Parathyroid adenoma (tissue), 2 donors: ENCODE data around the gene PIGS.
"Not testable (repeated sequence)": the region's sequence is repeated elsewhere in the genome, so short reads cannot be mapped to it uniquely, and the experiment has no call there.

Experiments
- H2AFZ ChIP-seq: fragments of 300-600 bp; sonication (generic); one replicate; pipeline ENCODE4 v1.7.0; 2017; ENCODE audit warnings: antibody characterized with exemption, mild to moderate bottlenecking
- H3K27ac ChIP-seq: fragments of 300-600 bp; sonication (generic); one replicate; pipeline ENCODE4 v1.7.0; 2017
- H3K27me3 ChIP-seq: fragments of 300-600 bp; sonication (generic); one replicate; pipeline ENCODE4 v1.7.0; 2017; ENCODE audit warnings: low read length; ENCODE audit not compliant: control insufficient read depth, insufficient read depth
- H3K36me3 ChIP-seq: fragments of 300-600 bp; sonication (generic); one replicate; pipeline ENCODE4 v1.7.0; 2017; ENCODE audit warnings: low read length; ENCODE audit not compliant: control insufficient read depth, insufficient read depth
- H3K4me1 ChIP-seq: fragments of 300-600 bp; sonication (generic); one replicate; pipeline ENCODE4 v1.7.0; 2017; ENCODE audit warnings: control low read depth
- H3K4me2 ChIP-seq: fragments of 300-600 bp; sonication (generic); one replicate; pipeline ENCODE4 v1.7.0; 2017; ENCODE audit warnings: low read length
- H3K4me3 ChIP-seq: fragments of 300-600 bp; sonication (generic); one replicate; pipeline ENCODE4 v1.7.0; 2017; ENCODE audit warnings: low read depth, low read length
- H3K79me2 ChIP-seq: fragments of 300-600 bp; sonication (generic); one replicate; pipeline ENCODE4 v1.7.0; 2017; ENCODE audit warnings: control low read depth
- H3K9ac ChIP-seq: fragments of 300-600 bp; sonication (generic); one replicate; pipeline ENCODE4 v1.7.0; 2017; ENCODE audit warnings: mild to moderate bottlenecking
- H3K9me3 ChIP-seq: fragments of 300-600 bp; sonication (generic); one replicate; pipeline ENCODE4 v1.7.0; 2017; ENCODE audit warnings: low read length; ENCODE audit not compliant: control insufficient read depth
- CTCF ChIP-seq: fragments of 300-600 bp; sonication (generic); IDR thresholded peaks from one replicate; pipeline ENCODE4 v1.7.0; 2017; ENCODE audit warnings: antibody characterized with exemption, mild to moderate bottlenecking
- donor health status: primary hyperparathyroidism.

Gene PIGS

GRCh38 chr17:28610376-28610775, 39.1 kb upstream of the PIGS start:
- H3K27me3 ChIP-seq = no peaks in the 10 kb centered on the region
- H3K9ac ChIP-seq = no peak overlapping the region
- H3K79me2 ChIP-seq = no peaks in the 10 kb centered on the region
- H3K4me1 ChIP-seq = no peaks in the 10 kb centered on the region
- H3K4me3 ChIP-seq = no peak overlapping the region
- H3K36me3 ChIP-seq = no peaks in the 10 kb centered on the region
- H2AFZ ChIP-seq = no peak overlapping the region
- no peak for TF ChIP-seq CTCF
- H3K27ac ChIP-seq = no peak overlapping the region
- H3K4me2 ChIP-seq = no peak overlapping the region
- H3K9me3 ChIP-seq = no peaks in the 10 kb centered on the region

GRCh38 chr17:28604031-28604430, 32.7 kb upstream of the PIGS start:
- H3K9me3 ChIP-seq, H3K9ac ChIP-seq, H3K27ac ChIP-seq, H3K27me3 ChIP-seq, H3K4me2 ChIP-seq, H3K4me3 ChIP-seq, H3K36me3 ChIP-seq, H3K4me1 ChIP-seq, H2AFZ ChIP-seq, H3K79me2 ChIP-seq: not testable (repeated sequence)

GRCh38 chr17:28599311-28600184, 28.2 kb upstream of the PIGS start:
- Histone ChIP-seq H3K4me2 (peak overlapping the region; percentile 77), H3K4me3 (peak overlapping the region; percentile 60), H3K27me3 (no peaks in the 10 kb centered on the region), H3K79me2 (no peaks in the 10 kb centered on the region), H3K36me3 (no peaks in the 10 kb centered on the region), H3K9ac (no peak overlapping the region), H3K9me3 (no peaks in the 10 kb centered on the region), H3K4me1 (peaks cover 5% of the 10 kb centered on the region), H2AFZ (peak overlapping the region; percentile 96), H3K27ac (peak overlapping the region; percentile 71)
- no peak for TF ChIP-seq CTCF

GRCh38 chr17:28598799-28599310, 27.5 kb upstream of the PIGS start, which contains the start of gene SPAG5:
TSS of gene SPAG5 (minus strand) at chr17:28599025. CDS start at chr17:28598946, 79 bp downstream.
- Histone ChIP-seq H3K9ac (no peak within 1 kb of the TSS), H3K27ac (peak within 1 kb of the TSS; percentile 71), H3K79me2 (no peaks in the 10 kb centered on the region), H3K27me3 (no peaks in the 10 kb centered on the region), H3K36me3 (no peaks in the 10 kb centered on the region), H3K4me3 (peak within 1 kb of the TSS; percentile 60), H3K4me1 (peaks cover 5% of the 10 kb centered on the region), H2AFZ (peak within 1 kb of the TSS; percentile 96), H3K9me3 (no peaks in the 10 kb centered on the region), H3K4me2 (peak within 1 kb of the TSS; percentile 77)
- no peak for TF ChIP-seq CTCF

- Histone ChIP-seq H3K27ac (no peak overlapping the region), H3K79me2 (no peaks in the 10 kb centered on the region), H2AFZ (peak overlapping the region; percentile 96), H3K27me3 (no peaks in the 10 kb centered on the region), H3K9me3 (no peaks in the 10 kb centered on the region), H3K9ac (no peak overlapping the region), H3K4me3 (peak overlapping the region; percentile 60), H3K4me2 (peak overlapping the region; percentile 77), H3K4me1 (peaks cover 5% of the 10 kb centered on the region), H3K36me3 (no peaks in the 10 kb centered on the region)
- TF ChIP-seq CTCF = no peak
Measured at GRCh38 chr17:28598389-28598788, 27.1 kb upstream of the PIGS start.
